Lower leg skin (tissue), 4 donors: ENCODE results near the gene PABPN1. TPM values are rescaled to one million over a fixed set of nuclear protein-coding genes. Genes with fewer than 3 reads are reported as not detected.

Experiments
- DNase-seq, 2 donors: peaks; one replicate each; pipeline ENCODE4 v3.0.0-alpha.2; 2019; ENCODE audit warnings: low spot score in 2 of 2
- H3K4me3 ChIP-seq: fragments of 200-600 bp; sonication (generic); 2 replicates; pipeline ENCODE4 v1.5.1; 2017; ENCODE audit warnings: mild to moderate bottlenecking, low read depth; ENCODE audit not compliant: poor library complexity, severe bottlenecking
- POLR2A ChIP-seq, 2 donors: fragments of 450-650 bp; IDR thresholded peaks; one replicate each; pipeline ENCODE4 v1.6.1; 2016 to 2017; ENCODE audit warnings: antibody characterized with exemption in 2 of 2, mild to moderate bottlenecking in 1 of 2, moderate library complexity in 1 of 2
- WGBS, 2 donors: methylation state at CpG; one replicate each; pipeline ENCODE4 v1.1.5; 2018; 5-methylcytosine and 5-hydroxymethylcytosine counted together
- intact Hi-C: fragments of 100-400 bp; cut with DNase I; formaldehyde crosslinking; loops from one replicate; pipeline ENCODE4 v1.15.0; 2023; ENCODE audit warnings: low total_unique reads
- total RNA-seq, 4 donors: library from RNA; depleted of rRNA; stranded (reverse); fragments of >200 nt; gene quantifications; one replicate each; pipeline ENCODE4 v1.1.0, GENCODE V29; 2016
- TF ChIP-seq, protein P1 (sequence below), 3 donors: fragments of 450-650 bp; IDR thresholded peaks; one replicate each; pipeline ENCODE4 v1.5.1; 2016; ENCODE audit warnings: antibody characterized with exemption in 3 of 3, mild to moderate bottlenecking in 3 of 3, moderate library complexity in 2 of 3

The PABPN1 gene
- total RNA-seq, 4 donors from 2014 or later, result 25.5 to 65.8 (median 39.9) TPM

DNA sequence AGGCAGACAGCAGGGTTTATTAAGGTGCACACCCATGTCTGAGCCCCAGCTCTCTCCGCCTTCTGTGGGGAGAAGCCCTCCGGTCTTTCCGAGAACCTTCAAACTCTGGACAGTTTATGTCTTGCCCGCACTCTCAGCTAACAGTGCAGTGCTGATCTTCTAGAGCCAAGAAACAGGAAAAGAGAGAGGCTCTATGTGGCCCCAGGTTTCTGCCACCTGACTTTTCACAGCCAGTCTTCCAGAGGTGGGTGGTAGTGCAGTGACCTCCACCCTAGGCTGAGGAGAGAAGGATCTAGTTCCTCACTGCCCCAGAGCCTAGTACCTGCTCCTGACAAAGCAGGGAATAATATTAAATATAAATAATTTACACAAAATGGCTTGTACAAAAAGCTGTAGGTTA lies 35.4 kb downstream of the PABPN1 start:
- H3K4me3 ChIP-seq, result no peak overlapping the region
- no peak for TF ChIP-seq POLR2A (IDR thresholded peaks at IDR 0.05)
- TF ChIP-seq, protein P1, sequence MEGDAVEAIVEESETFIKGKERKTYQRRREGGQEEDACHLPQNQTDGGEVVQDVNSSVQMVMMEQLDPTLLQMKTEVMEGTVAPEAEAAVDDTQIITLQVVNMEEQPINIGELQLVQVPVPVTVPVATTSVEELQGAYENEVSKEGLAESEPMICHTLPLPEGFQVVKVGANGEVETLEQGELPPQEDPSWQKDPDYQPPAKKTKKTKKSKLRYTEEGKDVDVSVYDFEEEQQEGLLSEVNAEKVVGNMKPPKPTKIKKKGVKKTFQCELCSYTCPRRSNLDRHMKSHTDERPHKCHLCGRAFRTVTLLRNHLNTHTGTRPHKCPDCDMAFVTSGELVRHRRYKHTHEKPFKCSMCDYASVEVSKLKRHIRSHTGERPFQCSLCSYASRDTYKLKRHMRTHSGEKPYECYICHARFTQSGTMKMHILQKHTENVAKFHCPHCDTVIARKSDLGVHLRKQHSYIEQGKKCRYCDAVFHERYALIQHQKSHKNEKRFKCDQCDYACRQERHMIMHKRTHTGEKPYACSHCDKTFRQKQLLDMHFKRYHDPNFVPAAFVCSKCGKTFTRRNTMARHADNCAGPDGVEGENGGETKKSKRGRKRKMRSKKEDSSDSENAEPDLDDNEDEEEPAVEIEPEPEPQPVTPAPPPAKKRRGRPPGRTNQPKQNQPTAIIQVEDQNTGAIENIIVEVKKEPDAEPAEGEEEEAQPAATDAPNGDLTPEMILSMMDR (IDR thresholded peaks at IDR 0.05), result no peak
- WGBS, 2 donors, result 85 to 88% methylated on average over 4 of the region's 4 CpGs
- intact Hi-C loops, result no loop called here
- DNase-seq, result peak in 1 of 2 donors; percentile 42

DNA sequence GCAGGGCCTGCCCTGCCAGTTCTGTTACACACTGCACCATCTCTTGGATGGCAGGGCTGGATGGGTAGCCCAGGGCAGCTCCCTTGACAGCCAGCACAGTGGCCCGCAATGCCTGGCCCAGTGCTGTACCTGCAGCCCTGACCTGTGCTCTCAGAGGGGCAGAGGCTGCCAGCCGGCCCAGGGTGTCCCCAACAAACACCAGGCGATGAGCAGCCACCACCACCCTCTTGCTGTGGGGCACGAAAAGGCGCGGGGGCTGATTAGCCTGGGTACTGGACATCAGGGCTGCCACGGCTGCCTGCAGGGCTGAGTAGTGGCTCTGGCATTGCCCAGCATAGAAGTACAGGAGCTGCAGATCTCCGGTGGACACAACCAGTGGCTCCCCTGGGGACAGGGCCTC lies 36.0 kb downstream of the PABPN1 start:
- intact Hi-C loops, result no loop called here
- DNase-seq, result peak in 1 of 2 donors; percentile 81
- no peak for TF ChIP-seq POLR2A (IDR thresholded peaks at IDR 0.05)
- TF ChIP-seq, protein P1 (IDR thresholded peaks at IDR 0.05), result no peak
- no peak overlapping the region for H3K4me3 ChIP-seq
- WGBS, 2 donors, result 82 to 84% methylated on average over 8 of the region's 8 CpGs

DNA sequence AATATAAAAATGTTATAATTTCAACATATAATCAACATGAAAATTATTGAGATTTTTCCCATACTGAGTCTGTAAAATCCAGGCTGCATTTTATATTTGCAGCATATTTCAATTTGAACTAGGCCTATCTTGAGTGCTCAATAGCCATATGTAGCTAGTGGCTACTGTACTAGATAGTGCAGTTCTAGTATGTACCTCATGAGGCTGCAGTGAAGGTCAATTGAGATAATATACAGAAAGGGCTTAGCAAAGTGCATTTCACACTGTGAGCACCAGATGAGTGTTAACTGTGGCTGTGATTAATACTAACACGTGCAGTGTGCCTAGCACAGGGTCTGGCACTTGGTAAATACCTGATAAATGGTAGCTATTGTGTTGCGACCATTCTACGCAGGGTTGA lies 36.8 kb downstream of the PABPN1 start:
- WGBS, 2 donors, result 89 to 90% methylated on average over 3 of the region's 3 CpGs
- TF ChIP-seq, protein P1 (IDR thresholded peaks at IDR 0.05), result no peak
- TF ChIP-seq POLR2A (IDR thresholded peaks at IDR 0.05), result no peak
- intact Hi-C loops, result no loop called here
- DNase-seq, result no peak
- no peak overlapping the region for H3K4me3 ChIP-seq

DNA sequence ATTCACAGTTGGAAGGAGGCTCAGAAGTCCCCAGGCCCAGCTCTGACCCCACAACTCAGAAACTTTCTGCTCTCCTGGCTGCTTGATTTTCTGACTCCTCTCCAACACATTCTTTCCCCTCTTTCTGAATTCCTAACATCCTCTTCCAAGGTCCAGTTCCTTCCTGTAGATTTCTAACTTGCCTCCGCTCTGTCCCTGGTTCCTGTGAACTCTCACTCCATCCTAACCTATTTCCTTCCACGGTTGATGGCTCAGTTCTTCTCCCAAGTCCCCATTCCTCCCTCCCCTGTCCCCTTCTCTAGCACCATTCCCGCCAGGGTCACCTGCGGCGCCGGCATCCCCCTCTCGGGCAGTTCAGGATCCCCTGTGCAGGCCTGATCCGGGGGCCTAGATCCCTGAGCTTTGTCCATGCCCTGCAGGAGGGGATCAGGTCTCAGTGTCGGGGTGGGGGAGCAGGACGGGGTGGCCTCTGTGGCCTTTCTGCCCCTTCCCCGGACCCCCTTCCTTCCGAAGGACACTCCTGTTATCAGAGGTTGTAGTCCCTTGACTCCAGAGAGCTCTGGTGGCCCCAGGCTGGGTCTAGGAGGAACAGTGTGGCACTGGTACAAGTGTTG lies 37.4 kb downstream of the PABPN1 start:
- no peak overlapping the region for H3K4me3 ChIP-seq
- intact Hi-C loops, result no loop called here
- DNase-seq, result no peak
- WGBS, 2 donors, result 86 to 87% methylated on average over 12 of the region's 12 CpGs
- TF ChIP-seq, protein P1 (IDR thresholded peaks at IDR 0.05), result no peak
- no peak for TF ChIP-seq POLR2A (IDR thresholded peaks at IDR 0.05)

DNA sequence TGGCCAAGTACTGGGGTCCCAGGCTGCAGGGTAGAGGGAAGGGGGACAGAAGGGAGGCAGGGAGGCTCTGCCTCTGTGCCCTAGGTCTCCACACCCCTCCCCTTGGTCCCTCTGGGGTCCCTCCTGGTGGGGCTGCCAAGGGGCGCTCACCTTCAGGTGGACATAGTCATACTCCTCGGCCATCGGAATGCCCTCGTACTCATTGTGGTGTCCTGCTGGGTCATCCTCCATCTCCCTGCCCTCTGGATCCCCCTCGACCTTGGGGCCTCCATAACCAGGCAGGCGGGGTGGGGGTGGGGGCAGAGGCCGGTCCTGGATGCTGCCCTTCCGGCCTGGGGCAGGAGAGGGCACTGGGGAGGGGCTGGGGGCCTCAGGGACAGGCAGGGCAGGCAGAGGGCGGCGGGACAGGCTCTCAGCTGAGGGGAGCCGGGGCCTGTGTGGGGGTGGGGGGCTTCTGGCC lies 37.9 kb downstream of the PABPN1 start:
- intact Hi-C loops, result no loop called here
- TF ChIP-seq, protein P1 (IDR thresholded peaks at IDR 0.05), result no peak
- TF ChIP-seq POLR2A (IDR thresholded peaks at IDR 0.05), result no peak
- 77% methylated on average over 6 to 10 of the region's 11 CpGs for WGBS, 2 donors
- H3K4me3 ChIP-seq, result no peak overlapping the region
- DNase-seq, result peak in 1 of 2 donors; percentile 73
